ENCODE data around the gene CCDC39. TPM values are rescaled to one million over a fixed set of nuclear protein-coding genes. Genes with fewer than 3 reads are reported as not detected.

Gene CCDC39
- 0.31 TPM for polyA plus RNA-seq (2013, experiment 1 of 2)
- polyA plus RNA-seq (2013, experiment 2 of 2), result 0.30 TPM

GRCh38 chr3:180679178-180680096 lies at the start of gene CCDC39:
TSS of gene CCDC39 (minus strand) at chr3:180679489. CDS start at chr3:180679380, 109 bp downstream.
- no peaks in the 10 kb centered on the region for H3K9me3 ChIP-seq (replicated peaks in 1 of 2; ENCODE audit: control insufficient read depth in 2 of 2, insufficient read depth in 1 of 2, low read depth in 1 of 2, low read length in 2 of 2)
- H2AK5ac ChIP-seq (ENCODE audit: low read depth, low read length), result no peak within 1 kb of the TSS
- no CpG with 5 or more reads among the region's 56 CpGs for WGBS, 2 donors (ENCODE audit: extremely low coverage in 2 of 2, insufficient read length in 2 of 2, insufficient replicate concordance in 1 of 2)
- H2BK5ac ChIP-seq (ENCODE audit: low read length), result no peak within 1 kb of the TSS
- no peak within 1 kb of the TSS for H4K91ac ChIP-seq (ENCODE audit: low read depth, low read length, poor library complexity)
- H2BK120ac ChIP-seq (ENCODE audit: low read depth, low read length), result no peak within 1 kb of the TSS
- H3K4me2 ChIP-seq (ENCODE audit: insufficient read depth, low read length, poor library complexity, severe bottlenecking), result peak within 1 kb of the TSS; percentile 79
- no peak within 1 kb of the TSS for H3K23ac ChIP-seq (ENCODE audit: low read depth, low read length, poor library complexity)
- H2AFZ ChIP-seq (ENCODE audit: low read length), result peak within 1 kb of the TSS; percentile 98
- H3K27ac ChIP-seq (replicated peaks; ENCODE audit: low read length), result no peak within 1 kb of the TSS
- no peak within 1 kb of the TSS for H4K8ac ChIP-seq (ENCODE audit: low read depth, low read length)
- no peak within 1 kb of the TSS for H3K4ac ChIP-seq (ENCODE audit: low read length)
- peaks cover 0 to 21% (median 8%) of the 10 kb centered on the region in 3 experiments for H3K27me3 ChIP-seq (ENCODE audit: control insufficient read depth in 3 of 3, insufficient read depth in 3 of 3, low read depth in 1 of 3, low read length in 3 of 3)
- H3K18ac ChIP-seq (ENCODE audit: low read length), result no peak within 1 kb of the TSS
- H3K9ac ChIP-seq (ENCODE audit: low read depth, low read length, poor library complexity), result no peak within 1 kb of the TSS
- no peaks in the 10 kb centered on the region for H3K79me1 ChIP-seq (ENCODE audit: low read depth, low read length)
- DNase-seq (ENCODE audit: low spot score), result peak; percentile 84
- no peak within 1 kb of the TSS for H2BK15ac ChIP-seq (ENCODE audit: low read length)
- H3K4me1 ChIP-seq (ENCODE audit: control insufficient read depth in 2 of 2, insufficient read depth in 1 of 2, low read depth in 1 of 2, low read length in 2 of 2), result no peaks in the 10 kb centered on the region
- H2BK12ac ChIP-seq (ENCODE audit: low read length), result no peak within 1 kb of the TSS
- H3K36me3 ChIP-seq (replicated peaks in 1 of 2; ENCODE audit: control insufficient read depth in 2 of 2, insufficient read depth in 2 of 2, low read length in 2 of 2), result no peaks in the 10 kb centered on the region
- H3K4me3 ChIP-seq (ENCODE audit: low read length in 2 of 2), result peak within 1 kb of the TSS; percentile 76 to 80
- H3K14ac ChIP-seq (ENCODE audit: low read length), result no peak within 1 kb of the TSS

- Histone ChIP-seq H3K23ac (ENCODE audit: low read depth, low read length, poor library complexity) (no peak overlapping the region), H2AK5ac (ENCODE audit: low read depth, low read length) (no peak overlapping the region), H3K27ac (replicated peaks; ENCODE audit: low read length) (no peak overlapping the region), H2AFZ (ENCODE audit: low read length) (no peak overlapping the region), H2BK12ac (ENCODE audit: low read length) (no peak overlapping the region), H3K4me3 (ENCODE audit: low read length in 2 of 2) (no peak overlapping the region), H3K18ac (ENCODE audit: low read length) (no peak overlapping the region), H3K4me2 (ENCODE audit: insufficient read depth, low read length, poor library complexity, severe bottlenecking) (no peak overlapping the region), H3K79me1 (ENCODE audit: low read depth, low read length) (no peaks in the 10 kb centered on the region), H2BK15ac (ENCODE audit: low read length) (no peak overlapping the region), H3K4me1 (ENCODE audit: control insufficient read depth in 2 of 2, insufficient read depth in 1 of 2, low read depth in 1 of 2, low read length in 2 of 2) (no peaks in the 10 kb centered on the region), H2BK5ac (ENCODE audit: low read length) (no peak overlapping the region), H3K9ac (ENCODE audit: low read depth, low read length, poor library complexity) (no peak overlapping the region), H3K27me3 (ENCODE audit: control insufficient read depth in 3 of 3, insufficient read depth in 3 of 3, low read depth in 1 of 3, low read length in 3 of 3) (peaks cover 0 to 6% (median 0%) of the 10 kb centered on the region in 3 experiments), H4K8ac (ENCODE audit: low read depth, low read length) (no peak overlapping the region), H4K91ac (ENCODE audit: low read depth, low read length, poor library complexity) (no peak overlapping the region), H3K14ac (ENCODE audit: low read length) (no peak overlapping the region), H2BK120ac (ENCODE audit: low read depth, low read length) (no peak overlapping the region), H3K36me3 (replicated peaks in 1 of 2; ENCODE audit: control insufficient read depth in 2 of 2, insufficient read depth in 2 of 2, low read length in 2 of 2) (no peaks in the 10 kb centered on the region), H3K9me3 (replicated peaks in 1 of 2; ENCODE audit: control insufficient read depth in 2 of 2, insufficient read depth in 1 of 2, low read depth in 1 of 2, low read length in 2 of 2) (no peaks in the 10 kb centered on the region), H3K4ac (ENCODE audit: low read length) (no peak overlapping the region)
- DNase-seq (ENCODE audit: low spot score), result no peak
- no CpG with 5 or more reads among the region's 1 CpG for WGBS, 2 donors (ENCODE audit: extremely low coverage in 2 of 2, insufficient read length in 2 of 2, insufficient replicate concordance in 1 of 2)
These were observed 40.7 kb upstream of the CCDC39 start for GRCh38 chr3:180720012-180720411.

GRCh38 chr3:180707896-180708295 lies 28.6 kb upstream of the CCDC39 start:
- Histone ChIP-seq H4K8ac (ENCODE audit: low read depth, low read length) (no peak overlapping the region), H2BK15ac (ENCODE audit: low read length) (no peak overlapping the region), H3K79me1 (ENCODE audit: low read depth, low read length) (no peaks in the 10 kb centered on the region), H3K27ac (replicated peaks; ENCODE audit: low read length) (no peak overlapping the region), H2BK120ac (ENCODE audit: low read depth, low read length) (no peak overlapping the region), H3K18ac (ENCODE audit: low read length) (no peak overlapping the region), H3K27me3 (ENCODE audit: control insufficient read depth in 3 of 3, insufficient read depth in 3 of 3, low read depth in 1 of 3, low read length in 3 of 3) (peaks cover 0 to 11% (median 0%) of the 10 kb centered on the region in 3 experiments), H3K4me3 (ENCODE audit: low read length in 2 of 2) (no peak overlapping the region), H3K4ac (ENCODE audit: low read length) (no peak overlapping the region), H2BK12ac (ENCODE audit: low read length) (no peak overlapping the region), H3K36me3 (replicated peaks in 1 of 2; ENCODE audit: control insufficient read depth in 2 of 2, insufficient read depth in 2 of 2, low read length in 2 of 2) (no peaks in the 10 kb centered on the region), H3K4me1 (ENCODE audit: control insufficient read depth in 2 of 2, insufficient read depth in 1 of 2, low read depth in 1 of 2, low read length in 2 of 2) (no peaks in the 10 kb centered on the region), H2AFZ (ENCODE audit: low read length) (no peak overlapping the region), H3K23ac (ENCODE audit: low read depth, low read length, poor library complexity) (no peak overlapping the region), H3K14ac (ENCODE audit: low read length) (no peak overlapping the region), H4K91ac (ENCODE audit: low read depth, low read length, poor library complexity) (no peak overlapping the region), H3K9ac (ENCODE audit: low read depth, low read length, poor library complexity) (no peak overlapping the region), H2BK5ac (ENCODE audit: low read length) (no peak overlapping the region), H3K4me2 (ENCODE audit: insufficient read depth, low read length, poor library complexity, severe bottlenecking) (no peak overlapping the region), H2AK5ac (ENCODE audit: low read depth, low read length) (no peak overlapping the region), H3K9me3 (replicated peaks in 1 of 2; ENCODE audit: control insufficient read depth in 2 of 2, insufficient read depth in 1 of 2, low read depth in 1 of 2, low read length in 2 of 2) (no peaks in the 10 kb centered on the region)
- DNase-seq (ENCODE audit: low spot score), result no peak
- no CpG with 5 or more reads among the region's 2 CpGs for WGBS, 2 donors (ENCODE audit: extremely low coverage in 2 of 2, insufficient read length in 2 of 2, insufficient replicate concordance in 1 of 2)

- no peaks in the 10 kb centered on the region for H3K79me1 ChIP-seq (ENCODE audit: low read depth, low read length)
- H3K36me3 ChIP-seq (replicated peaks in 1 of 2; ENCODE audit: control insufficient read depth in 2 of 2, insufficient read depth in 2 of 2, low read length in 2 of 2), result no peaks in the 10 kb centered on the region
- no peak for DNase-seq (ENCODE audit: low spot score)
- WGBS, 2 donors (ENCODE audit: extremely low coverage in 2 of 2, insufficient read length in 2 of 2, insufficient replicate concordance in 1 of 2), result no CpG with 5 or more reads among the region's 4 CpGs
- H2BK12ac ChIP-seq (ENCODE audit: low read length), result no peak overlapping the region
- no peak overlapping the region for H3K18ac ChIP-seq (ENCODE audit: low read length)
- no peak overlapping the region for H2AK5ac ChIP-seq (ENCODE audit: low read depth, low read length)
- H3K4ac ChIP-seq (ENCODE audit: low read length), result no peak overlapping the region
- H2BK15ac ChIP-seq (ENCODE audit: low read length), result no peak overlapping the region
- H3K4me2 ChIP-seq (ENCODE audit: insufficient read depth, low read length, poor library complexity, severe bottlenecking), result no peak overlapping the region
- no peak overlapping the region for H4K8ac ChIP-seq (ENCODE audit: low read depth, low read length)
- H3K27ac ChIP-seq (replicated peaks; ENCODE audit: low read length), result no peak overlapping the region
- H3K14ac ChIP-seq (ENCODE audit: low read length), result no peak overlapping the region
- H2AFZ ChIP-seq (ENCODE audit: low read length), result no peak overlapping the region
- H3K27me3 ChIP-seq (ENCODE audit: control insufficient read depth in 3 of 3, insufficient read depth in 3 of 3, low read depth in 1 of 3, low read length in 3 of 3), result peaks cover 0 to 11% (median 0%) of the 10 kb centered on the region in 3 experiments
- H4K91ac ChIP-seq (ENCODE audit: low read depth, low read length, poor library complexity), result no peak overlapping the region
- H3K9ac ChIP-seq (ENCODE audit: low read depth, low read length, poor library complexity), result no peak overlapping the region
- no peak overlapping the region for H2BK5ac ChIP-seq (ENCODE audit: low read length)
- H3K23ac ChIP-seq (ENCODE audit: low read depth, low read length, poor library complexity), result no peak overlapping the region
- no peaks in the 10 kb centered on the region for H3K4me1 ChIP-seq (ENCODE audit: control insufficient read depth in 2 of 2, insufficient read depth in 1 of 2, low read depth in 1 of 2, low read length in 2 of 2)
- H3K9me3 ChIP-seq (replicated peaks in 1 of 2; ENCODE audit: control insufficient read depth in 2 of 2, insufficient read depth in 1 of 2, low read depth in 1 of 2, low read length in 2 of 2), result no peaks in the 10 kb centered on the region
- no peak overlapping the region for H2BK120ac ChIP-seq (ENCODE audit: low read depth, low read length)
- H3K4me3 ChIP-seq (ENCODE audit: low read length in 2 of 2), result no peak overlapping the region
These were observed 26.3 kb upstream of the CCDC39 start for GRCh38 chr3:180705619-180706018.
